Cardiac muscle cell (in vitro differentiated cells and primary cell): ENCODE results near the gene LRIF1. TPM values are rescaled to one million over a fixed set of nuclear protein-coding genes. Genes with fewer than 3 reads are reported as not detected.

Experiments used
- DNase-seq, 2 donors: peaks; one replicate each; pipeline versions ENCODE4 v3.0.0 to v3.0.0-alpha.2; 2010 to 2017; ENCODE audit warnings: low read depth in 1 of 2, low spot score in 1 of 2
- H3K27ac ChIP-seq: fragments of 200-600 bp; sonication (generic); 2 replicates; pipeline ENCODE4 v1.5.1; 2016
- H3K27me3 ChIP-seq: fragments of 200-600 bp; sonication (generic); 2 replicates; pipeline ENCODE4 v1.6.0; 2016; ENCODE audit warnings: control low read depth
- H3K36me3 ChIP-seq: fragments of 200-600 bp; sonication (generic); 2 replicates; pipeline ENCODE4 v1.5.1; 2016; ENCODE audit warnings: control low read depth
- H3K4me1 ChIP-seq: fragments of 200-600 bp; sonication (generic); 2 replicates; pipeline ENCODE4 v1.8.1; 2017; ENCODE audit warnings: low read depth, mild to moderate bottlenecking, mixed run types
- H3K4me3 ChIP-seq: fragments of 200-600 bp; sonication (generic); 2 replicates; pipeline ENCODE4 v1.5.1; 2016; ENCODE audit warnings: mild to moderate bottlenecking
- H3K9me3 ChIP-seq: fragments of 200-600 bp; sonication (generic); 2 replicates; pipeline ENCODE4 v1.5.1; 2017; ENCODE audit warnings: low read depth, mild to moderate bottlenecking, control low read depth
- CTCF ChIP-seq: IDR thresholded peaks from 2 replicates; pipeline ENCODE4 v1.5.1; 2012; ENCODE audit warnings: low read depth, mild to moderate bottlenecking, low read length
- polyA plus RNA-seq: library from polyadenylated mRNA; unstranded; fragments of >200 nt; fragmentation: Nextera tagmentation; extraction: Ambion mirVana; gene quantifications from 2 replicates; pipeline ENCODE4 v1.2.1, GENCODE V29; 2016
- total RNA-seq: library from RNA; depleted of rRNA; stranded (reverse); fragments of >200 nt; gene quantifications from 2 replicates; pipeline ENCODE4 v1.2.3, GENCODE V29; 2016

Gene LRIF1
- total and polyA plus RNA-seq, 2 experiments from 2014 or later: 6.9 to 13.8 TPM

- no peaks in the 10 kb centered on the region for H3K36me3 ChIP-seq
- no peak overlapping the region for H3K4me3 ChIP-seq
- H3K9me3 ChIP-seq: no peaks in the 10 kb centered on the region
- DNase-seq: no peak
- H3K4me1 ChIP-seq: no peaks in the 10 kb centered on the region
- H3K27ac ChIP-seq: no peak overlapping the region
- no peaks in the 10 kb centered on the region for H3K27me3 ChIP-seq
- no peak for TF ChIP-seq CTCF
Measured at GRCh38 chr1:110902820-110903463, 60.8 kb downstream of the LRIF1 start.

- no peak for DNase-seq
- no peaks in the 10 kb centered on the region for H3K27me3 ChIP-seq
- H3K36me3 ChIP-seq: no peaks in the 10 kb centered on the region
- H3K9me3 ChIP-seq: no peaks in the 10 kb centered on the region
- H3K4me3 ChIP-seq: no peak overlapping the region
- H3K4me1 ChIP-seq: no peaks in the 10 kb centered on the region
- H3K27ac ChIP-seq: no peak overlapping the region
- TF ChIP-seq CTCF: no peak
Measured at GRCh38 chr1:110899458-110899843, 64.3 kb downstream of the LRIF1 start.

GRCh38 chr1:110898734-110899457, 64.8 kb downstream of the LRIF1 start:
- no peaks in the 10 kb centered on the region for H3K9me3 ChIP-seq
- no peak for TF ChIP-seq CTCF

GRCh38 chr1:110897681-110898080, 66.0 kb downstream of the LRIF1 start:
- Histone ChIP-seq H3K4me1 (no peaks in the 10 kb centered on the region), H3K4me3 (no peak overlapping the region), H3K9me3 (no peaks in the 10 kb centered on the region), H3K27ac (no peak overlapping the region), H3K27me3 (no peaks in the 10 kb centered on the region), H3K36me3 (no peaks in the 10 kb centered on the region)
- no peak for TF ChIP-seq CTCF
- DNase-seq: no peak

More at GRCh38 chr1:110898734-110899457, 64.8 kb downstream of the LRIF1 start:
- H3K4me3 ChIP-seq: no peak overlapping the region
- H3K4me1 ChIP-seq: no peaks in the 10 kb centered on the region
- no peaks in the 10 kb centered on the region for H3K27me3 ChIP-seq
- no peak for DNase-seq
- H3K27ac ChIP-seq: no peak overlapping the region
- H3K36me3 ChIP-seq: no peaks in the 10 kb centered on the region

Other genes starting within 250 kb of the LRIF1 start
- not detected in 2 replicates for gene CD53, start 90.8 kb downstream of the LRIF1 start, total RNA-seq
- 0.59 TPM in 1 of 2 replicates, not detected in the other for gene CD53, start 90.8 kb downstream of the LRIF1 start, polyA plus RNA-seq
- gene DRAM2, start 176.2 kb upstream of the LRIF1 start, total RNA-seq: 51.6 and 64.7 TPM in 2 replicates
- gene DRAM2, start 176.2 kb upstream of the LRIF1 start, polyA plus RNA-seq: 69.2 and 110 TPM in 2 replicates
- 15.9 and 21.7 TPM in 2 replicates for gene CEPT1, start 176.3 kb upstream of the LRIF1 start, total RNA-seq
- 21.0 TPM in 2 replicates for gene CEPT1, start 176.3 kb upstream of the LRIF1 start, polyA plus RNA-seq
- 0.25 and 1.1 TPM in 2 replicates for gene DENND2D, start 236.7 kb upstream of the LRIF1 start, total RNA-seq
- gene DENND2D, start 236.7 kb upstream of the LRIF1 start, polyA plus RNA-seq: 0.37 and 2.3 TPM in 2 replicates